ELF-1 (cell line): ENCODE results near the gene PLCB1.

ENCODE experiments used
- DNase-seq: peaks from one replicate; pipeline ENCODE4 v3.0.0-alpha.2; 2016; ENCODE audit warnings: low read depth, low spot score

Gene PLCB1

DNA sequence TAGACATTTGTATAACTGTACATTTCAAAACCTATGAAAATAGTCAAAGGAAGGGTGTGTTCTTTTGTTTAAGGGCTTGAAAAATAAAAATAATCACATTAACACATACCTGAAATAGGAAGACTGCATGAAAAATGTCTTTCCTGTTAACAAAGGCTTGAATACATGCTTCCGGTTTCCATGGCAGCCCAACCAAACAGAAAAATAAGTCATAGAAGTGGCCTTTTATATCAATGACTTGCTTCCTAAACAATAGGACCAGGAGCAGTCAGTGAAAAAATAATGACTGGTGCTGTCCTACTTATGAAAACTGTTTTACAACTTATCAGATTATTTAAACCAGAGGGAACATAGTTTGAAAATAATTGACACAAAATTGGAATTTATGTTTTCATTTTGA is 524.3 kb downstream of the PLCB1 start:
- DNase-seq = no peak

GRCh38 chr20:8657664-8658063 is 525.6 kb downstream of the PLCB1 start:
- no peak for DNase-seq

DNA sequence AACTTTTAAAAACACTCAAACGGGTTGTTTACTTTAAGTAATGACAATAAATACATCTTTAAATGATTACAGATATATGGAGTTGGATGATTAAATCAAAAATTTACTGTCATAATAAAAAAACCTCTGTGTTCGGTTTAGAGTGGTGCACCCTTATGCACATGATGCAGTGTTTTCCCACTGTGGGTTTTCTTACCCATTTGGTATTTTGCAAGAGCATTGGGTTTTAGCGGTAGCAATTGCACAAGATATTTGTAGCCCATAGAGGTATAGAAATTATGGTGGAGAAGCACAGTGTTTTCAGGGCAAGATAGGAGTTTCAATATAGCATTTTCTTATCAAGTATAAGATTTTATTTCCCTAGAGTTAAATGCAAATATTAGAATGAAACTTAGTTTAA is 526.0 kb downstream of the PLCB1 start:
- no peak for DNase-seq

GRCh38 chr20:8661229-8661952 is 529.3 kb downstream of the PLCB1 start:
- peak; percentile 3 for DNase-seq

DNA sequence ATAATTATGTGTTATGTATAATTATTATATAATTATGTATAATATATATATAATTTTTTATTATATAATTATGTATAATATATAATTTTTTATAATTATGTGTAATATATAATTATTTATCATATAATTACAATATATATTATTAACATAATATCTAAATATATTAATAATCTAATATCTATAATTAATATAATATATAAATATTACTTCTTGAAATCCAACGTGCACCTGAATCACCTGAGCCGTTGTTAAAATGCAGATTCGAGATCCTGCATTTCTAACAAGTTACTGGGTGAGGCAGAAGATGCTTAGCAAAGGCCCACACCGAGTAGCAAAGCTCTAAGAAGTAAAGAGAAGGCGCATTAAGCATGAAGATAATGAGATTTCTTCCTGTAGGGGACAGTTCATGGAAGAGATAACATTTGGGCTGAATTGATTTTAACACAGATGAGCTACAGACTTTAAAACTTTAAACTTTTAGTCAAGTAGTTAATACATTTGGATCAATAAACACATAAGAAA is 530.4 kb downstream of the PLCB1 start:
- DNase-seq = no peak

DNA sequence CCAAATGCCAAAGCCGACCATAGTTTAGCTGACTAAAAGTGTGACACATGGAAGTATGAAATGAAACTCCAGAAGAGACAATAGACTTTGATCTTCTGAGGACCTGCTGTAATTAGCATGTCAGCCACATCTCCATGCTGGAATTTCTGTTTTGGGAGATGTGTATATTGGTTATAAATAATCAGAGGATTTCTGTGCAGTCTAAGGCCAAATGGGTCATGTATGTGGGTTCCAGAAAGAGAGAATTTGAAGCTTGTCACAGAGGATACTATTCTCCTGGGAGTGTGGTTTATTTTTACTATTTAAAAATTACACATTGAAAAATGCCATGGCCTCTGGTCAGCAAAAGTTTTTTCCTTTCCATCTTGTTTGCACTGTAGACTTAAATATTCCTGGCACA is 531.4 kb downstream of the PLCB1 start:
- no peak for DNase-seq

DNA sequence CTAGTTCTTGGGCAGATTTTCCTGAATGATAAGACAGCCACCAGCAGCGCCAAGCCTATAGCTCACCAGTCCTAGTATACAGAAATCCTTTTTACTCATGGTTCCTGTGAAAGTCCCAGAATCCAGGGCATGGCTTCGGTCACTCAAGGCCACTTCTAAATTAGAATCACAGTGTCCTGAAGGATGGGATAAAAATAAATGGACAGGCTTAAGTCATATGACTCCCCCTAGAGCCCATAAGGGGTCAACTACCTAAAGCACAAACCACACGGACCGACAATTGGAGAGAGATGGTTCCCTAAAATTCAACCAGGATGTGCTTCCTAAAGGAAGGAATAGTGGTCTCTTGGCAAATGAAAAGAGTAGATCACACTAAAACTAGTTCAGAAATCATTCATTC is 532.7 kb downstream of the PLCB1 start:
- DNase-seq = no peak

GRCh38 chr20:8667306-8667705 is 535.2 kb downstream of the PLCB1 start:
- no peak for DNase-seq

- DNase-seq = no peak
Observed at GRCh38 chr20:8670207-8670892, 538.3 kb downstream of the PLCB1 start.

DNA sequence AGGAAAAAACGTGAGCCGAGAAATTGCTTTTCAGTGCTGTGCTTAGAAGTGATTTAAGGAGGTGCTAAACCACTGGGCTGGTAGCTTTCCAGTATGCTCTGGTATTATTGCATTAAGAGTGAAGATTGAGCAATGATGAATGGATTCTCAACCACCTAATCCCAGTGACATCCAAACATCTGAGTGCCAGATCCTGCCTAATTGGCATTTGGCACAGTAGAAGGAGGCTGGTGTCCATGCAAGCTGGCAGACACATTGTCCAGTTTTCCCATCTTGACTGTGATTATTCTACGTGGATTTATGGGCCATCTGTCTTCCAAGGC is 538.8 kb downstream of the PLCB1 start:
- no peak for DNase-seq

- no peak for DNase-seq
Observed at GRCh38 chr20:8671370-8671961, 539.4 kb downstream of the PLCB1 start.

DNA sequence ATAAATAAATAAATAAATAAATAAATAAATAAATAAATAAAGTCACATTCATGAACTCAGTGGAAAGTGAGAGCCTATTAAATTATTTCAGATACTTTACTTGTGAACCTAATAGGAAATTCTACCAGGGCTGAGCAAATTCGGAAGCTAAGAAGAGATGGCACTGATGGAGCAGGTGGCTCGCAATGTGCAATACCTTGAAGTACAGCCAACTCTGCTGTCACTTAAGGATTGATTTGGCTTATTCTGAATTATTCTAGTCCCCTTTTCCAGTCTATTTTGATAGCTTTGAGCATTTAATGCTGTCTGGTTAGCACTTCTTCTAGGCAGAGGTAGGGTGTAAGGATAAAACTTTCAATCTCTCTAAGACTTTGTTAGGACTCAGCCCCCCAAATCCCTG is 541.0 kb downstream of the PLCB1 start:
- DNase-seq = no peak

DNA sequence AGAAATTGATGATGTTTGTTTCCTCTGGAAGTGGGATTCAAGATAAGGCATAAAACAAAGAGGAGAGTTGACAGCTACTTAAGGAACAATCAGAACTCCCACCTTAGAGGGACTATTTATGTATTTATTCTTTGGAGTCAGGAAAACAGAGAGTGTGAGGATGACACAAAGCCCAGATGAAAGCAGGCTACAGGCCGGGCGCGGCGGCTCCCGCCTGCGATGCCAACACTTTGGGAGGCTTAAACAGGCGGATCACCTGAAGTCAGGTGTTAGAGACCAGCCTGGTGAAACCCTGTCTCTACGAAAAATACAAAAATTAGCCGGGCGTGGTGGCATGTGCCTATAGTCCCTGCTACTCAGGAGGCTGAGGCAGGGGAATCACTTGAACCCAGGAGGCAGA is 543.8 kb downstream of the PLCB1 start:
- no peak for DNase-seq

GRCh38 chr20:8678098-8678776 is 546.2 kb downstream of the PLCB1 start:
- DNase-seq = no peak

DNA sequence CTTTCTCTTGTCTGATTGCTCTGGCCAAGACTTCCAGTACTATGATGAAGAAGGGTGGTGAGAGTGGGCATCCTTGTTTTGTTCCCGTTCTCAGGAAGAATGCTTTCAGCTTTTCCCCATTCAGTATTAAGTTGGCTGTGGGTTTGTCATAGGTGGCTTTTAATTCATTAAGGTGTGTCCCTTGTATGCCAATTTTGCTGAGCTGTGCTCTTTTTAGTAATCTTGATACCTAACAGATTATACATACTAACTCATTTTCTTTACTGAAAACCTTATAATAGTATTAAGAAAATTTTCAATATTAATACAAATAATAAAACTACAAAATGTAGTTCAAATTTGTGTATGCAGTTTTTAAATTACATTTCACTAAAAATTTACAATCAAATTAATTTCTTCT is 557.3 kb downstream of the PLCB1 start:
- no peak for DNase-seq

DNA sequence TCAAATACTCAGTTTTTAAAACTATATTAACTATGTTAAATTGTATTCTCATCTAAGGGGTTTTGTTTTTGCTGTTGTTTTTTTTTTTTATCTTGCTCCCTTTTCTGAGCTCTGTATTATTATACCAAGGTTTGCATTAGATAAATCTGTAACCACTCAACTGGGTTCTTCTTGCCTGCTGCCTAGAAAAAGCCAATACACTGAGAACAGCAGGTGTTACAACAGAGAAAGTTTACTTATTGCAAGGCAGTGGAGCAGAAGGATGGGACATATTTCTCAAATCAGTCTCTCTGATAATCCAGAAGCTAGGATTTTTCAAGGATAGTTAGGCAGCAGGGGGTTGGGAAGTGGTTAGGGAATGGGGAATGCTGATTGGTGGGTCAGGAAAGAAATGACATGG is 558.0 kb downstream of the PLCB1 start:
- no peak for DNase-seq

DNA sequence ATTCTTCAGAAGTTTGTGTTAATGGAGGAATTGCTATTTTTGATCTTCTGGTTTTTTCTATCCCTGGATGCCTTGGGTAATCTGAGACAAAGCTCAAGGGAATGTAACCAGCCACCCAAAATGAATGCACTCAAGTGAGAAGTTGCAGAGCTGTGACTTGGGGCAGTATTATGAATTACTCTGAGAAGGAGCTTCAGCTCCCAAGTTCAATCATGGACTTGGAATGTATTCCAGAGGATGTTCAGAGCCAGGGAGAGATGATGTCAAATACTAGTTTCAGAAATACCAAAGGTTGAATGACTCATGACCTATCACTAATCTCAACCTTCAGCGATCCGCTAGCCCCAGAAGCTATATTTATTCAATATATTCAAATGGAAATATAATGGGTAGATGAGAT is 561.6 kb downstream of the PLCB1 start:
- no peak for DNase-seq

GRCh38 chr20:8700756-8701155 is 568.7 kb downstream of the PLCB1 start:
- DNase-seq = no peak

GRCh38 chr20:8706961-8707700 is 575.1 kb downstream of the PLCB1 start:
- no peak for DNase-seq

DNA sequence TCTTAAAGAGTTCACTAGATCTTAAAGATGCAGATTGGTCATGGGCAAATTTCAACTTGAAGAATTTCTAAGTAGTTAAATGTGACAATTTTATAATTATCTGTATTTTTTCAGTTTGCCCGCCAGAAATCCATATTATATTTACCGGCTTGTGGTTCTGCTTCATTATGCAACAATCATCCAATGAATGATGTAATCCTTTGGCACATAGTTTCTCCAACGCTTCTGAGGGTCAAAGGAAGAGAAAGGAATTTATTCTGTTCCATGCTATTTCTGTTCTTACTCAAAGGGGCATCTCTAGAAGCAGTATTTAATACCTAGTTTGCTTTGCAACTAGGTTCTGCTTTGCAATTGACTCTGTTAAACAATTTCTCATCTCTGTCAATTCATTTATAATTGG is 577.6 kb downstream of the PLCB1 start:
- no peak for DNase-seq

DNA sequence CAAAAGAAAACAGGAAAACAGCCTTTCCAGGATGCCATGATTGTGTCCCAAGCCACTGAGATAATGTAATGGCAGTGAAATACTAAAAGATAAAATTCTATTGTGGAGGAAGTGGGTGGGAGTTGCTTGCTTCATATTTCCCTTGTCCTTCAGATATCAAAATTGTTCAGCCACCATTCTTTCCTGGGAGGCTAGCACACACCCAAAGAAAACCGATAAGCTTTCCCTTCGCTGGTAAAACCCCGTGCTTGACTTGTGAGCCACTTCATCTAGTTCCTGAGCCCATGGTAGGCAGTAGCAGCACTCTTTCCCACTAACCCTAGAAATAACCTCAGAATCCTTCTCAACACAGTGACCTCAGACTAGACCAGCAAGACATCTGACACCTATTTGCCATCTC is 579.4 kb downstream of the PLCB1 start:
- DNase-seq = no peak

GRCh38 chr20:8714206-8714605 is 582.1 kb downstream of the PLCB1 start:
- DNase-seq = no peak
